HUDEP-2 (cell line): Measurements from ENCODE around the gene NSMF.
"Not testable (repeated sequence)": the region's sequence is repeated elsewhere in the genome, so short reads cannot be mapped to it uniquely, and the experiment has no call there.

ENCODE experiments used
- DNase-seq, 76 experiments: peaks; one replicate each; lab custom pipeline; 2025; ENCODE audit not compliant: unreplicated experiment in 76 of 76; lab: John Stamatoyannopoulos, UW

NSMF gene

DNA sequence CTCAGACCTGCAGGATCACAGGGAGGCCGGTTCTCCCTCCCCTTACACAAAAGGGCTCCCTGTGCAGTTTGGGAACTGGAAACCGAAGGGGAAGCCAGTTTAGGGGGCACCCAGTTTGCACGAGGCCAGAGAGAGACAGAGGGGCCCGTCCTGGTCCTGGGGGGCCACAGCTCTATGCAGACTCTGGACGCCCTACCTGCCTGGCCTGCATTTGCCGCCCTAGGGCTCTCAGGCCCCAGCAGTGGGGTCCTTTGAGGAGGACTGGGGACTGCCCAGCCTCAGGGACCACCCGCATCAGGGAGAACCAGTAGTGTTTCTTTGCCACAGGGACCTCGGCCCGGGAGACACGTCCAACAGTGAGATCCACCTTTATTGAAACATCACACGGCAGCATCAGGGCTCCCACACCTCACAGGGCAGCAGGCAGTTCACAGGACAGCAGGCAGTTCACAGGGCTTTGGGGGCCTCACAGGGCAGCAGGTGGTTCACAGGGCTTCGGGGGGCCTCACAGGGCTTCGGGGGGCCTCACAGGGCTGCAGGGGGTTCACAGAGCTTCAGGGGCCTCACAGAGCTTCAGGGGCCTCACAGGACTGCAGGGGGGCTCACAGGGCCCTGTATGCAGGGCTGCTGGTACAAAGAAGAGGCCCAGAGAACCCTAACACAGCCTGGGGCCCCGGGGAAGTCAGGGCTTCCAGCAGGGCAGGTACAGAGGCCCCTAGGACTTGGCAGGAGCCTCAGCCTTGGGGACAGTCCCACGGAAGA is 648 bp upstream of the NSMF start:
- peak in 7 of 76 experiments; percentile 3 to 77 (median 24) for DNase-seq

DNA sequence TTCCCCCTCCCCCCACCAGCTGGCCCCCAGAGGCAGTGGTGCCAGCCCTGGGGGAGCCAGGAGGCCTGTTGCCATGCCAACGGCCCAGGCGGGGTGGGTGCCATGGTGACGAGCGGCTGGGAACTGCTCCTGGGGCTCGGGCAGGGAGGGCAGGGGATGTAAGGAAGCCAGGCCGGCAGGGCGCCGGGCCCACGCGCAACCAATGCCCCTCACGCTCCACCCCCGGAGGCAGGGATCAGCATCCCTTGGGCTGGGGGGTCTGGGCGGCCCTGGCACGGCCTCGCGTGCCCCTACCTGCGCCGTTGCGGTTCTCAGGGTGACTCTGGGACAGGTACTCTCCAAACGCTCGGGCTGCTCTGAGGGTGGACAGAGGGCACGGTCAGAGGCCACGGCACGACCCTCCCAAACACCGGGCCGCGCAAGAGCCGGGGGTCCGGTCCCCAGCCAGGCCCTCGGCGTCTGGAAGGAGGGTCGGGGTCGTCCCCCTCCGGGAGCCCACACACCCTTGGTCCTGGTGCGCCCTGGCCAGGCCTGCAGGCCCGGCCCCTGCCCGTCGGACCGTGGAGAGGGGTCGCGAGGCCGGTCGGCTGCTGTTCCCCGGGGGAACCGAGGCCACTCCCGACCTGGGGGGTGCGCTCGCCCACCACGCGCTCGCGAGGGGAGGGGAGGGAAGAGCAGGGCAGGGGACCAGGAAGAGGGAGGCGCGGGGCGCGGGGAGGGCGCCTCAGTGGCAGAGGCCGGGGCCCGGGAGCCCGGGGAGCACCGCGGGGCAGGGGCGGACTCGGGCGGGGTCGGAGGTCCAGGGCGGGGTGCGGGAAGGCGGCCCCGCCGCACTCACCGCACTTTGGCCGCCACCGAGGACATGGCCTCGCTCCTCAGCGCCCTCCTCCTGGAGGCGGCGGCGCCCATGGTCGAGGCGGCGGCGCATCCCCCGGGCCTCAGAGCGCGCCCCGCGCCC is 661 bp downstream of the NSMF start:
- DNase-seq, result no peak

DNA sequence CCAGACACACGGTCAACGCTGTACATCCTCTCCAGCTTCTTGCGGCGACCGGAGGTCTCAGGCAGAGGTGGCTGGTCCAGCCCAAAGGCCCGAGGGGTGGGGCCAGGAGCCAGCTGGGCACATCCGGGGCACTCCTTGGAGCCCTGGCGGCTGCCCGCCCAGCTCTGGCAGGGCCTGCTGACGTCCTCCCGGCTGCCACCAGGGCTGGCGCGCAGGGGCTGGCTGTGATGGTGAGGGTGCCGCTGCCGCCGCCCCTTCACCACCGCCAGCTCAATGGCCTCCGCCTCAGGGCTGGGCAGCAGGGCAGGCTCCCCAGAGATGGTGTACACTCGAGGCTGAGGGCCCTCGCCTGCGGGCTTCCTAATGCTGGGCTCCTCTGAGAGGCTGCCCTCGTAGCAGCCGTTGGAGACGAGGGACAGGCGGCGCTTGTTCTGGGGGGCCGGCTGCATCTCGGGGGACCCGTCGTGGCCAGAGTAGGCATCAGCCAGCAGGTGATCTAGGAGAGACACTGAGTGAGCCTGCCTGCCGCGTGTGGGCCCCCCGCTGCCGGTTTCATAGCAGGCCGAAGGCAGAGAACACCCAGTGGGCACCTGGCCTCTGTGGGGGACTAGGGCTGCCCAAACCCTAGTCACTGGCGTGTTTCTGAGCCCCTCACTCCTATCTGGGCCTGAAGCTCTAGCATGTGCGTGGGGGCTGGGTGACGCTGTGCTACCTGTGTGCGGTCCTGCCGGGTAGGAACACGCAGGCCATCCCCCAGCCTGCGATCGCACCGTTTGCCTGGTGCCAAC is 1.5 kb downstream of the NSMF start:
- no peak for DNase-seq

DNA sequence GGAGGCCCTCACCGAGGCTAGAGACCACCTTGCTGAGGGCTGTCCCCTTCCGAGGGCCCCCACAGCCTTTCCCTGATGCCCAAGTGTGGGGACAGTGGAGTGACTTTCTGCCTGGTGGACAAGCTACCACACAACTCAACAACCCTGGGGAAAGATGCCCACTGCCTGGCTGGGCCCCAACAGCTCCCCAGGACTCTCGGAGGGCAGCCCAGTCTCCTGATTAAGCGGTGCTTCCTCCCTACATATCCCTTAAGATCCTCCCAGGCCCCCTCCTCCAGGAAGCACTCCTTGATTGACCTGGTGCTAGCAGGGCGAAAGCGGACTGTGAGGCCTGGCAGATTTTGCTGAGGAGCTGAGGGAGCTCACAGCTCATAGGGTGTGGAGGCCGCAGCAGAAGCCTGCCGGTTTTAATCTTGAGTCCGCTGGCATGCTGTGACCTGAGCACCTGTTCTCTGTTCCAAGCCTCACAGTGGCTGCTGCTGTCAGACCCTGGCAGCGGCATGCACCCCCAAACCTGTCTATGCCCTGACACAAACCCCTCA is 2.2 kb downstream of the NSMF start:
- DNase-seq, result no peak

DNA sequence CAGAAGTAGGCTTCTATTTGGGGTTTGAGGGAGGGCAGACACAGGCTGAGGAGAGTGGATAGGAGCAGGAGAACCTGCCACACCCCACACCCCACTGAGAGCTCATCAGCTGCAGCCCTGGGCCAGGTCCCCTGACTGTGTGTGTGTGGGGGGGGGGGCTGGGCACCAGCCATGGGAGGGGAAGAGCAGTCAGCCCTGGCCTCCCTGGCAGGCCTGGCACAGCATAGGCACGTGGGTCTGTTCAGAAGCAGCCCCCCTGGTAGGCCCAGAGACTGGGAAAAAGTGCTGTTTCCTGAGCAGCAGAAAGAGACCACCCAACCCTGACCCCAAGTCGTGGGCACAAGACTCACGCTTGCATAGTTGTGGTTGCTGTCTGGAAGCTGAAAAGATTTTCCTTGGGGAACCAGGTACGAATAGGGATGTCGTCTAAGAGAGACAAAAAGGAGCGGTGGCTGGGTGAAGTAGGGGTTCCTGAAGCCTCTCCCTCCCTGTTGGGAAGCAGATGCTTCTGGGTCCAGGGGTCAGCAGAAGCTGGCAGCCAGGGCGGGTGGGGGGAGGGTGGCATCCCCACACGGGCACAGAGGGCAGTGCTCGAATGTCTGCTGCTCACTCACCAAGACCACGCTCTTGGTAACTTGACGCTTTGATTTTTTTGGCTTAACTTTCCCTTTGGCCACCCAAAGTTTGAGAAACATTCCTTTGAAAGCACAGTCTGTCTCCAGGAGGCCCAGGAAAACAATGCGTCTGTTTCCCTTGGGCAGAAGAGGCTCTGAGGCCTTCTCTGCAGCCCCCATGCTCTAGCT is 2.9 kb downstream of the NSMF start:
- DNase-seq, result peak in 3 of 76 experiments; percentile 7 to 23 (median 18)

DNA sequence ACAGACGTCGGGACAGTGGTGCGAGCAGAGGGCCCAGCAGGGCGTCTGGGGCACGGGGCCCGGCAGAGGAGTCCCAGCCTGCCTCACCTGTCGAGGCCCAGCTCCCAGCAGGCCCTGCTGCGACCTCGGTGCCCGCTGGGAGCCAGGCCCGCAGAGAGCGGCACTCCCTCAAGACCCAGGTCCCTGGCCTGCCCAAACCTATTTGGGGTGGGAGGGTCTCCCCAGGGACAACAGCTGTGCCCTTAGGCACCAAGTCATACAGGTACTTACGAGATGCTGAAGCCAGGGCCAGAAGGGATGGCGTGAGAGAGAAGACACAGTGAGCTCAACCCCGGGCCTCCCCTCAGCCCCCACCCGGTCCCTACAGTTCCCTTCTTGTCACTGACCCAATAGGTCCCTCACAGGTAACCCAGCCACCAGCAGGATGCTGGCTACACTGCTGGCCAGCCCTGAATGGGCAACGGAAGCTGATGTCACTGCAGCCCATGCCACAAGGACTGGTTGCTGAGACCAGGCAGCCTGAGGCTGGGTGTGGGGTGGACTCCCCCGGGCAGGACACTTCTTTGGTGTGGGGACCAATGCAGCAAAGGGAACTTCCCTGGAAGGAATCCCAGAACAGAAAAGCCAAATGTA is 3.7 kb downstream of the NSMF start:
- DNase-seq, result no peak

DNA sequence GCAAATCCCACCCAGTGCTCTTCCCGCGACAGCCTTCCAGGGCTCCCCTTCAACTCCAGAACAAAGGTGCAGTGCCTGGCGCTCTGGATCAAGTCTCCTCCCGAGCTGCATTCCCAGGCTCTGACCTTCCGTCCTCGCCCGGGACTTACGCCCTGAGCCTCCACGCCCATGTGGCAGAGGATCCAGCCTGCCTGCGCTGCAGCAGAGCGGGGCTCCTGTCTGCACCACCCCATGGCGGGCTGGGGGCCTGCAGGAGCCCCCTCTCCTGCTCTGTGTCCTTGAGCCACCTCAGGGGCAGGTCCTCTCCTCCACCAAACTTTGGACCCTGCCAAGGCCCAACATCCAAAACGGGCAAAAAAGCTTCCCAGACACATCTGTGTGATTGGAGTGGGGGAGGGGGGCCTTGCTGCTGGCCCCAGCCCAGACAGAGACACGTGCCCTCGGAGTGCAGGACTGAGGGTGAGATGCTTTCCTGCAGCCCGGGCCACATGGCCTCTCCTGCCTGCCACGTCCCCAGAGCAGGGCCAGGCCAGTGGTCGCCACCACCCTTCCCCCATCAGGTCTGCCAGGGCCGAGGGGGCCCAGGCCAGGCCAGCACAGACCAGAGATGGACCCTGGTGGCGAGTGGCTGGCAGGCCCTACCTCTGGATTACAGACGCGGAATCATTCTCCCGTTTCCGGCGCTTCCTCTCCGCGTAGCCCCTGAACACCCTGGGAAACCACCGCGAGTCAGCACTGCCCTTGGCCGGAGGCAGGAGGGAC is 4.4 kb downstream of the NSMF start:
- DNase-seq, result peak in 6 of 76 experiments; percentile 17 to 42 (median 36)

DNA sequence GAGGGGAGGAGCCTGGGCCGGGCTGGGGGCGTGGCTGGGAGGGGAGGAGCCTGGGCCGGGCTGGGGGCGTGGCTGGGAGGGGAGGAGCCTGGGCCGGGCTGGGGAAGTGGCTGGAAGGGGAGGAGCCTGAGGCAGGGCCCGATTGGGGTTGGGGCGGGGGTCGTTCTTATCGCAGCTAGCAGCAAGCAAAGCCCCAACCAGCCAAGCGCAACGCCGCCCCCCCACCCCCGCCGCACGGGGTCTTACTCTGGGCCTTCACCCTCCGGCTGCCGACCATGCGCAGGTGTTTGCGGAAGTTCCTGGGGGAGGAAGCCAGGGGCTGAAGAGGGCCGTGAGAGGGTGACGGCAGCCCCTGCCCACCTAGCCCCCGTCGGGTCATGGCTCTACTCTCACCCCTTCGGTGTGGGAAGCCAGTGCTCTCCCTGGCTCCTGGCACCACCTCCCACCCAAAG is 5.0 kb downstream of the NSMF start:
- DNase-seq, result peak in 20 of 76 experiments; percentile 11 to 73 (median 48)

DNA sequence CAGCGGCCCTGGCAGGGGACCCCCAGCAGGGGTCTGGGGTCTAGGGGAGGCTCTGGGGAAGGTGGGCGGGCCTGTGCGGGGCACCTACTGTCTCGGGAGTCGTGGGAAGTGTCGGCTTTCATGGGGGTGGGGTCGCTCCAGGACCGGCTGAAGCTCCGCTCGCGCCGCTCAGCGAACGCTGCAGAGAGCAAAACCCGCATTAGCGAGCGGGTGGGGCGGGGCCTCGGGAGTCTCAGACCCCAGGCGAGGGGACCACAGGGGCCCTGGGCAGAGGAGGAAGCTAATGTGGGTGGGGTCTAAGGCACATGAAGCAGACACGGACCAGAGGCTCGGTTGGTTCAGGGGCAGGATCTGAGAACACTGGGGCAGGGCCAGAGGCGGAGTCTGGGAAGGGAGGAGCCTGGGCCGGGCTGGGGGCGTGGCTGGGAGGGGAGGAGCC is 5.5 kb downstream of the NSMF start:
- DNase-seq, result peak in 55 of 76 experiments; percentile 8 to 73 (median 47)

DNA sequence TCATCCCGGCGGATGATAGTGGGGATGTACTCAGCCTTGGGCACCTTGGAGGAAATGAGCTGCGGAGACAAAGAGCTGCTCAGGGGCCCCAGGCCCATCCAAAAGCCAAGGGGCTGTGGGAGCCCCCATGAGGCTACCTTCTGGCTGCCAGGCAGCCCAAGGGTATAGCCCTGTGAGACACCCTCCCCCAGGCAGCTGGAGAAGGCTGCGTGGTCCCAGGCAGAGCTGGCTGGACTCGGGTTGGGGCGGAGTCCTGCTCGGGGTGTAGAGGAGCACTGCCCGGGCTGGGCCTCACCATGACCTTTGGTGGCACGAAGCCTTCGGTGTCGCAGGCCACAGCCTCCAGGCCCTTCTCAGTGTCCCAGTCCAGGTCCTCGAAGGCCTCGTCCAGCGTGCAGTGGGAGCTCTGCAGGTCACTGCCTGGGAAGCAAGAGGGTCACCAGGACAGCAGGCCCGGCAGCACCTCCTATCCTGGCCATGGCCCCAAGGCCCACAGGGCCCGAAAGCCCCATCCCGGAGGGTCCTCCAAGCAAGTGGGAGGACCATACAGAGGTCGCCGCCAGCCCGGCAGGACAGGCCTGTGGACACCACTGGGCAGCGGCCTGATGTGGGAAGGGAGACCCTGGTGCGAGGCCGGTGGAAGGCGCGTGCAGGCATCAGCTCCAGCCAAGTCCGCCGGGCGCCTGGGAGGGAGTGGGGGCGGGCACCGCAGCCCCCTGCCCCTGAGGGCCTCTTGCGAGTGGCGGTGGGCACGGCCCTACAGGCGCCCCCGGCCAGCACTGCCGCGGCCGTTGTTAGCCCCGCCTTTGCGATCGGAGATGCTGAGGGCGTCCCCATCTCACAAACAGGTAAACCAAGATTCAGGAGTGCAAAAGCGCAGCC is 6.1 kb downstream of the NSMF start:
- DNase-seq, result no peak

DNA sequence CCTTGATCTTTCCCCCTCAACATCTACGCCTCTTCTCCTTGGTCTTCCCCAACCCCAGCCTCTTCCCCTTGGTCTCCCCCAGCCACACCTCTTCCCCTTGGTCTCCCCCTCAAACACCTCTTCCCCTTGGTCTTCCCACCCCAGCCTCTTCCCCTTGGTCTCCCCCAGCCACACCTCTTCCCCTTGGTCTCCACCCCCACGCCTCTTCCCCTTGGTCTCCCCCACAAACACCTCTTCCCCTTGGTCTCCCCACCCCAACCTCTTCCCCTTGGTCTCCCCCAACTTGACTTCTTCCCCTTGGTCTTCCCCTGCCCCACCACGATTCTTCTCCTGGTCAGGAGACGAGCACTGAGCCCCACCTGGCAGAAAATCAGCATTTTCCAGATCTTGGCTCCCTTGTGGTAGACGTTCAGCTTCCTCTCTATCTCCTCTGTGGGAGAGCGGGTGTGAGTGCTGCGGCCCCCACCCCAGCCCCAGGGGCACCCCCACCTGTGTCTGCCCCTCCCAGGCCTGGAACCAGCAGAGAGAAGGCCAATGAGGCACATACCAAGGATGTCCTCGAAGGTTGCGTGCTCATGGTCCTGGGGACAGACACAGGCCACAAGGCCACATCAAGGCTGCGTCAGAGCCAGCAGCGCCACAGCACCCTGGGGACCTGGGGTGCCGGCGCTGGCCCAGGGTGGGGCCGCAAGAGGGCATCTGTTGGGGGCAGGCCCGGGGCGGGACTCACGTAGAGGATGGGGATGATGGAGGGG is 7.0 kb downstream of the NSMF start:
- no peak for DNase-seq

DNA sequence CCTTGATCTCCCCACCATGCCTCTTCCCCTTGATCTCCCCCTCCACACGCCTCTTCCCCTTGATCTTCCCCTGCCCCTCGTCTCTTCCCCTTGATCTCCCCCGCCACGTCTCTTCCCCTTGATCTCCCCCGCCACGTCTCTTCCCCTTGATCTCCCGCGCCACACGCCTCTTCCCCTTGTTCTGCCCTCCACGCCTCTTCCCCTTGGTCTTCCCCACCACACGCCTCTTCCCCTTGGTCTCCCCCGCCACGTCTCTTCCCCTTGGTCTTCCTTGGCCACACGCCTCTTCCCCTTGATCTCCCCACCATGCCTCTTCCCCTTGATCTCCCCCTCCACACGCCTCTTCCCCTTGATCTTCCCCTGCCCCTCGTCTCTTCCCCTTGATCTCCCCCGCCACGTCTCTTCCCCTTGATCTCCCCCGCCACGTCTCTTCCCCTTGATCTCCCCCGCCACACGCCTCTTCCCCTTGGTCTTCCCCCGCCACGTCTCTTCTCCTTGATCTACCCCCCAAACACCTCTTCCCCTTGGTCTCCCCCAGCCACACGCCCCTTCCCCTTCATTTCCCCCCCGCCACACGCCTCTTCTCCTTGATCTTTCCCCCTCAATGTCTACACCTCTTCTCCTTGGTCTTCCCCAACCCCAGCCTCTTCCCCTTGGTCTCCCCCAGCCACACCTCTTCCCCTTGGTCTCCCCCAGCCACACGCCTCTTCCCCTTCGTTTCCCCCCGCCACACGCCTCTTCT is 7.7 kb downstream of the NSMF start:
- not testable (repeated sequence) for DNase-seq

DNA sequence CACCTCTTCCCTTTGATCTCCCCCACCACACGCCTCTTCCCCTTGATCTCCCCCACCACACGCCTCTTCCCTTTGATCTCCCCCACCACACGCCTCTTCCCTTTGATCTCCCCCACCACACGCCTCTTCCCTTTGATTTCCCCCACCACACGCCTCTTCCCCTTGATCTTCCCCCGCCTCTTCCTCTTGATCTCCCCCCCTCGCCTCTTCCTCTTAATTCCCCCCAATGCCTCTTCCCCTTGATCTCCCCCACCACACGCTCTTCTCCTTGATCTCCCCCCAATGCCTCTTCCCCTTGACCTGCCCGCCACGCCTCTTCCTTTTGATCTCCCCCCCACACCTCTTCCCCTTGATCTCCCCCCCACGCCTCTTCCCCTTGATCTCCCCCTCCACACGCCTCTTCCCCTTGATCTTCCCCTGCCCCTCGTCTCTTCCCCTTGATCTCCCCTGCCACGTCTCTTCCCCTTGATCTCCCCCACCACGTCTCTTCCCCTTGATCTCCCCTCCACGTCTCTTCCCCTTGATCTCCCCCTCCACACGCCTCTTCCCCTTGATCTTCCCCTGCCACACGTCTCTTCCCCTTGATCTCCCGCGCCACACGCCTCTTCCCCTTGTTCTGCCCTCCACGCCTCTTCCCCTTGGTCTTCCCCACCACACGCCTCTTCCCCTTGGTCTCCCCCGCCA is 8.5 kb downstream of the NSMF start:
- DNase-seq, result not testable (repeated sequence)

DNA sequence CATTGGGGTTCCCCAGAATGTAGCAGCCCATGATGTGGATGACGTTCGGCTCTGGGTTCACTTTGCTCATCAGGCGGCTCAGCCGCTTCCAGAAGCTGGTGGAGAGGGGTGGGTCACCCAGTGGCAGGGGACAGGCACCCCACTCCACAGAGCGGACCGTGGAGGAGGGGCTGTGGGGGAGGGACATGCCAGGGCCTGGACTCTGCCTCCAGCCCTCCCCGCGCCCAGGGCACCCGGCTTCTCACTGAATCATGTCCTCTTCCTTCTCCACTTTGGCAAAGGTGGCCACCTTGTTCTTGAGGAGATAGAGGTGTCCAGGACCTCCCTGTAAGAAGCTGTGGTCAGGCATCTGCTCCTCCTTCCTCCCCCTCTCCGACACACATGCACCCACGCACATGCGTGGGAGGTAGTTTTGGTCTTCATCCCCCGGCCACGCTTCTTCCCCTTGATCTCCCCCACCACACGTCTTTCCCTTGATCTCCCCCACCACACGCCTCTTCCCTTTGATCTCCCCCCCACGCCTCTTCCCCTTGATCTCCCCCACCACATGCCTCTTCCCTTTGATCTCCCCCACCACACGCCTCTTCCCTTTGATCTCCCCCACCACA is 9.1 kb downstream of the NSMF start:
- DNase-seq, result peak in 19 of 76 experiments; percentile 7 to 61 (median 24)
